Measurements from ENCODE around the gene ERCC2.

ERCC2 gene

DNA sequence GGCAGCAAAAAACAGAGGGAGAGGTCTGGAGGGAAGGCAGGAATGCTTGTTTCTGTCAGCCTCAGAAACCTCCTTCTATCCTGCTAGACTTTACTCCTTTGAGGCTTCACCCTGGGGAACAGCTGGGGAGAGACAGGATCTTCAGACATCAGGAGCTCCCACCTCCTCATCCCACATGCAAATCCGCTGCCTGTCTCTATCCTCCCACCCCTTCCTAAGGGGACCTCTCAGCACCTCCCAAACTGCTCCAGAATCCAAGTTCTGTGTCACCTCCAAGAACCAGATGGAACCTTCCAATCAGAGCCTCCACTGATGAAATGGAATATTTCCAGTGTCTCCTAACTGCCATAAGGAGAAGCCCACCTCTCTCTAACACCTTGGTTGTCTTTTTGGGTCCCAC, 9.7 kb upstream of the ERCC2 start:
- H3K27me3 ChIP-seq (ENCODE audit: control insufficient read depth, low read length): no peaks in the 10 kb centered on the region
- H3K9me2 ChIP-seq (replicated peaks; ENCODE audit: control insufficient read depth, low read length): no peaks in the 10 kb centered on the region
- no peak overlapping the region for H3K27ac ChIP-seq (ENCODE audit: low read depth, low read length)
- H3K4me1 ChIP-seq (ENCODE audit: control insufficient read depth, low read length): no peaks in the 10 kb centered on the region
- H4K20me1 ChIP-seq (ENCODE audit: control insufficient read depth, insufficient read depth, low read depth, low read length): no peaks in the 10 kb centered on the region
- no peaks in the 10 kb centered on the region for H3K36me3 ChIP-seq (ENCODE audit: control insufficient read depth, low read length)
- H3F3A ChIP-seq (ENCODE audit: control insufficient read depth, insufficient read depth): no peaks in the 10 kb centered on the region
- TF ChIP-seq CTCF (IDR thresholded peaks at IDR 0.05; ENCODE audit: low read depth, low read length, poor library complexity, severe bottlenecking) (no peak), EZH2phosphoT487 (IDR thresholded peaks at IDR 0.05; ENCODE audit: borderline replicate concordance, low read length) (no peak)
- no peaks in the 10 kb centered on the region for H3K9me3 ChIP-seq (ENCODE audit: control insufficient read depth, insufficient read depth, low read length)
- no peaks in the 10 kb centered on the region for H3K79me2 ChIP-seq (ENCODE audit: control insufficient read depth, low read length)
- H3K4me2 ChIP-seq (ENCODE audit: low read length): no peak overlapping the region
- H3K4me3 ChIP-seq (ENCODE audit: low read length): no peak overlapping the region

DNA sequence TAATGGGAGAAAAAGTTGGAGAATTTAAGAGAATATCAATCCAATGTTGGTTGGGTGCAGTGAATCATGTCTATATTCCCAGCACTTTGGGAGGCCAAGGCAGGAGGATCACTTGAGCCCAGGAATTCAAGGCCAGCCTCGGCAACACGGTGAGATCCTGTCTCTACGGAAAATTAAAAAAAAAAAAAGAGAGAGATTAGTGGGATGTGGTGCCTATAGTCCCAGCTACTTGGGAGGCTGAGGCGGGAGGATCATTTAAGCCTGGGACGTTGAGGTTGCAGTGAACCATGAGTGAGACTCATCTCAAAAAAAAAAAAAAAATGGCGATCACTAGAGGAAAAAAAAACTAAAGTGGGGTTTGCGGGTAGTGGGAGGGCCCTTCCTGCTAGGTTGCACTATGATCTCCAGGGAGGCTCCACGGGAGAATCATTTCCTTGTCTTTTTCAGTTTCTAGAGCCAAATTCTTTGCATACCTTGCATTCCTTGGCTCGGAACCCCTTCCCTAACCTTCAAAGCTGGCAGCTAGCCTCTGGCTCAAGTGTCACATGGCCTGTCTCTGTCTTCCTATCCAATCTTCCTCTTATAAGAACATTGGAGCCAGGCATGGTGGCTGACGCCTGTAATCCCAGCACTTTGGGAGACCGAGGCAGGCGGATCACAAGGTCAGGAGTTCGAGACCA, 5.8 kb upstream of the ERCC2 start:
- Histone ChIP-seq H3K4me2 (ENCODE audit: low read length) (no peak overlapping the region), H3K9me2 (replicated peaks; ENCODE audit: control insufficient read depth, low read length) (no peaks in the 10 kb centered on the region), H3F3A (ENCODE audit: control insufficient read depth, insufficient read depth) (no peaks in the 10 kb centered on the region), H3K4me3 (ENCODE audit: low read length) (no peak overlapping the region), H3K27ac (ENCODE audit: low read depth, low read length) (no peak overlapping the region), H3K9me3 (ENCODE audit: control insufficient read depth, insufficient read depth, low read length) (no peaks in the 10 kb centered on the region), H3K36me3 (ENCODE audit: control insufficient read depth, low read length) (no peaks in the 10 kb centered on the region), H4K20me1 (ENCODE audit: control insufficient read depth, insufficient read depth, low read depth, low read length) (no peaks in the 10 kb centered on the region), H3K4me1 (ENCODE audit: control insufficient read depth, low read length) (peaks cover 3% of the 10 kb centered on the region; the same call in 1 of the 2 replicates), H3K79me2 (ENCODE audit: control insufficient read depth, low read length) (no peaks in the 10 kb centered on the region), H3K27me3 (ENCODE audit: control insufficient read depth, low read length) (no peaks in the 10 kb centered on the region)
- TF ChIP-seq CTCF (IDR thresholded peaks at IDR 0.05; ENCODE audit: low read depth, low read length, poor library complexity, severe bottlenecking) (no peak), EZH2phosphoT487 (IDR thresholded peaks at IDR 0.05; ENCODE audit: borderline replicate concordance, low read length) (no peak)

DNA sequence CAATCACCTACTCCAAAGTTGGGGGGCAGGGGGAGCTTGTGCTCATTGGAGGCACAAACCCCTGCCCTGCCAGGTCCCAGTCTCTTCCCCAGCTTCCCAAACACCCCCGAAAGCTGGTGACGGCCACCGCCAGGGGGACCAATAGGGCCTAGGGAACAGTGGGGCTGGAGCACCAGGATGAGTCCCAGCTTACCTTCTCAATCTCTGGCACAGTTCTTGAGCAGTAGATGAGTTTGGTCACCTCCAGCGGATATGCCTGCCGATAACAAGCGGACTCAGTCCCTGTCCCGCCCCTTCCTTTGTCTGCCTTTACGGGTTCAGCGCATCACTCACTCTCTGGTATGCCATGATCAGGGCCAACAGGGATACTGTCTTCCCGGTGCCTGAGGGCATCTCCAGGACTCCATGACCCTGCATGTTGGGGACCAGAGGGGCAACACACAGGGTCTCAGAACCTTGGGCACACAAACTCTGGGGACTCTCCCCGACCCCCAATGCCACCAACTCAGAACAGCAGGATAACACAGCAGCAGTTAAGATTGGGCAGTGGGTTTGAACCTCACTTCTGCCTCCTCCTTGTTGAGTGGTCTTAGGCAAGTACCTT, 1.5 kb downstream of the ERCC2 start:
- Histone ChIP-seq H3K36me3 (ENCODE audit: control insufficient read depth, low read length) (peaks cover 8% of the 10 kb centered on the region), H3K9me3 (ENCODE audit: control insufficient read depth, insufficient read depth, low read length) (no peaks in the 10 kb centered on the region), H3K9me2 (replicated peaks; ENCODE audit: control insufficient read depth, low read length) (no peaks in the 10 kb centered on the region), H3K27me3 (ENCODE audit: control insufficient read depth, low read length) (no peaks in the 10 kb centered on the region), H3K4me1 (ENCODE audit: control insufficient read depth, low read length) (peaks cover 16% of the 10 kb centered on the region), H3F3A (ENCODE audit: control insufficient read depth, insufficient read depth) (no peaks in the 10 kb centered on the region), H4K20me1 (ENCODE audit: control insufficient read depth, insufficient read depth, low read depth, low read length) (no peaks in the 10 kb centered on the region), H3K27ac (ENCODE audit: low read depth, low read length) (no peak overlapping the region), H3K4me2 (ENCODE audit: low read length) (peak overlapping the region; percentile 99), H3K79me2 (ENCODE audit: control insufficient read depth, low read length) (peaks cover 14% of the 10 kb centered on the region), H3K4me3 (ENCODE audit: low read length) (no peak overlapping the region)
- TF ChIP-seq CTCF (IDR thresholded peaks at IDR 0.05; ENCODE audit: low read depth, low read length, poor library complexity, severe bottlenecking): no peak
- no peak for TF ChIP-seq EZH2phosphoT487 (IDR thresholded peaks at IDR 0.05; ENCODE audit: borderline replicate concordance, low read length)

Measured in DOHH2 (cell line).